ENCODE measurements around the gene AMELX. TPM values are rescaled to one million over a fixed set of nuclear protein-coding genes. Genes with fewer than 3 reads are reported as not detected.

The AMELX gene
- total RNA-seq, 1 donor from 2014 or later, result not detected

DNA sequence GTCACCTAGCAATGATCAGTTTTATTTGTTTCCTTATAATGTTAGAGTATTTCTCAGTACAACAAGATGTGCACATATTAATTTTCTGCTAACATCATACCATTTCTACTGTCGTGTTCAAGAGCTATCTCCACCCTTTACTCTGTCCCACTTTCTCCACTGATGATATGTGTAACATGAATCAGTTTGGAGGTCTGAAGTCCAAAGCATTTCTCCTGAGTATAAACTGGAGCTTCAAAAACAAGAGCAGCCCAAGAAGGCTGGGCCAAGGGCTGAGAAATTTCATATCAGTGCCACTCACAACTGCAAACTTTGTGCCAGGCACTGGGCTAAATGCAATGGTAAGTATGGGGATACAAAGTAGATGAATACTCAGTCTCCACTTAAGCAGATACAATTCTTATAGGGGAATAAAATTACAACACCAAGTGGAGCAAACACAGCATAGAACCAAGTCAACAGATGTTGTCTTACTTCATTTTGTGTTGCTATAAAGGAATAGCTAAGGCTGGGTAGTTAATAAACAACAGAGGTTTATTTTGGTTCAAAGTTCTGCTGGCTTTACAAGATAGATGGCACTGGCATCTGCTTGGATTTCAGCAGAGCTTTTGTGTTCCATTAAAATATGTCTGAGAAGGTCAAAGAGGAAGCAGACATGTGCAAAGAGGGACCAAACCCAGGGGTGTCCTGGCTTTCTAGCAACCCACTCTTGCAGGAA lies 44.2 kb downstream of the AMELX start:
- Mint-ChIP-seq H3K27ac (no peak overlapping the region), H3K4me3 (no peak overlapping the region), H3K27me3 (ENCODE audit: low read depth) (no peaks in the 10 kb centered on the region), H3K9me3 (peaks cover 47% of the 10 kb centered on the region), H3K36me3 (no peaks in the 10 kb centered on the region), H3K4me1 (peaks cover 4% of the 10 kb centered on the region)
- DNase-seq (ENCODE audit: low spot score in 2 of 2, unreplicated experiment in 2 of 2), result no peak
- TF ChIP-seq, protein P1, sequence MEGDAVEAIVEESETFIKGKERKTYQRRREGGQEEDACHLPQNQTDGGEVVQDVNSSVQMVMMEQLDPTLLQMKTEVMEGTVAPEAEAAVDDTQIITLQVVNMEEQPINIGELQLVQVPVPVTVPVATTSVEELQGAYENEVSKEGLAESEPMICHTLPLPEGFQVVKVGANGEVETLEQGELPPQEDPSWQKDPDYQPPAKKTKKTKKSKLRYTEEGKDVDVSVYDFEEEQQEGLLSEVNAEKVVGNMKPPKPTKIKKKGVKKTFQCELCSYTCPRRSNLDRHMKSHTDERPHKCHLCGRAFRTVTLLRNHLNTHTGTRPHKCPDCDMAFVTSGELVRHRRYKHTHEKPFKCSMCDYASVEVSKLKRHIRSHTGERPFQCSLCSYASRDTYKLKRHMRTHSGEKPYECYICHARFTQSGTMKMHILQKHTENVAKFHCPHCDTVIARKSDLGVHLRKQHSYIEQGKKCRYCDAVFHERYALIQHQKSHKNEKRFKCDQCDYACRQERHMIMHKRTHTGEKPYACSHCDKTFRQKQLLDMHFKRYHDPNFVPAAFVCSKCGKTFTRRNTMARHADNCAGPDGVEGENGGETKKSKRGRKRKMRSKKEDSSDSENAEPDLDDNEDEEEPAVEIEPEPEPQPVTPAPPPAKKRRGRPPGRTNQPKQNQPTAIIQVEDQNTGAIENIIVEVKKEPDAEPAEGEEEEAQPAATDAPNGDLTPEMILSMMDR (IDR thresholded peaks at IDR 0.05; ENCODE audit: unreplicated experiment), result no peak

DNA sequence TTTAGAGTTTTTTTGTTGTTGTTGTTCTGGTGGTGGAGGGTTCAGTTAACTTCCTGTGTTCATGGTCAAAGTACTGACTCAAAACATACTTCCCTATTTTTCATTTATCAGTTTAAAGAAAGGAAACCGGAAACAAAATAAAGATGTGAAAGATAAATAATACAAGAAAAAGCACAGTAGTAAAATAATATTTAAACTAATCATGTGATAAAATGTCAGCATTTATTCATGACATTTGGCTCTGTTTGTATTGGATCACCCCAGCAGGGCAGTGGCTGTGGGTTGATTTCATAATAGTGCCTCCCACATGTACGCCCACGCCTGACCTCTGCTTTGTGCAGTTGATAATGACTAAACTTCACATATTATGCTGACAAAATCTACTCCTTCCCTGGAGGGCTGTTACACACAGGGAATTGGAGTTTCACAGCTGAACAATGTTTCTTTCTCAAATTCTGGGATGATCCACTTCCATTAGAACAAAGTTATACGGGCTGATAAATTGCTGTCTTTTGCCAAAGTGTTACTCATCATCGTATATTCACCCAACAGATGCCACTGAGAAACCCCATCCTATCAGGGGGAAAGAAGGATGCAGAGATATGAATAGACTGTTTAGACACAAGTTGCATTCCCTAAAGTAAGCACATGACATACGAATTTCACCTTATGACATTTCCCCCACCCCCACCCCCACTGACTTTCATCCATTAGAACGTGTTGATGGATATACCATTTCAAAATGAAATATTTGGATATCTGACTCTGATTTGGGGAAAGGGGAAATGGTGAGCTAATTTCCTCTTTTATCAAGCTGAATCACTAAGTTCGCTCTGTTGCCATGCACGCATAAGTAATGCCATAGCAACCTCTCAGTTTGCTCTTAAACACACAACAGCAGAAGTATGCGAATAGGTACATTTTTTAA lies 48.3 kb downstream of the AMELX start:
- Mint-ChIP-seq H3K4me3 (no peak overlapping the region), H3K36me3 (no peaks in the 10 kb centered on the region), H3K4me1 (peaks cover 4% of the 10 kb centered on the region), H3K27me3 (ENCODE audit: low read depth) (no peaks in the 10 kb centered on the region), H3K9me3 (peaks cover 34% of the 10 kb centered on the region), H3K27ac (no peak overlapping the region)
- TF ChIP-seq, protein P1 (IDR thresholded peaks at IDR 0.05; ENCODE audit: unreplicated experiment), result no peak
- no peak for DNase-seq (ENCODE audit: low spot score in 2 of 2, unreplicated experiment in 2 of 2)

GRCh38 chrX:11342673-11343072 lies 49.5 kb downstream of the AMELX start:
- Mint-ChIP-seq H3K36me3 (no peaks in the 10 kb centered on the region), H3K4me3 (no peak overlapping the region), H3K27ac (no peak overlapping the region), H3K4me1 (peaks cover 4% of the 10 kb centered on the region), H3K27me3 (ENCODE audit: low read depth) (no peaks in the 10 kb centered on the region), H3K9me3 (peaks cover 30% of the 10 kb centered on the region)
- TF ChIP-seq, protein P1 (IDR thresholded peaks at IDR 0.05; ENCODE audit: unreplicated experiment), result no peak
- DNase-seq (ENCODE audit: low spot score in 2 of 2, unreplicated experiment in 2 of 2), result no peak

DNA sequence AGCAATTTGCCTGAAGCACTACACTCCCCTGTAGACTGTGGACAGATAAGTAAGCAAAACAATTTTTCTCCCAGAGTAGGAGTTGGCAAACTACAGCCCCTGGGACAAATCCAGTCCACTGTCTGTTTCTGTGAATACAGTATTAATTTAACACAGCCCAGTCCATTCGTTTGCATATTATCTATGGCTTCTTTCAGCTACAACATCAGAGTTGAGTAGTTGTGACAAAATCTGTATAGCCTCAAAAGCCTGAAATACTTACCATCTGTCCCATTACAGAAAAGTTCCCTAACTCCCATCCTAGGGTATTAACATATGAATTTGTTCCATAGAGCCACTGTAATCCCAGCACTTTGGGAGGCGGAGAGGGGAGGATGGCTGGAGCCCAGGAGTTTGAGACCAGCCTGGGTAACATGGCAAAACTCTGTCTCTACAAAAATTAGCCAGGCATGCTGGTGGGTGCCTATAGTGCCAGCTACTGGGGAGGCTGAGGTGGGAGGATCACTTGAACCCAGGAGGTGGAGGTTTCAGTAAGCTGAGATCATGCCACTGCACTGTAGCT lies 53.0 kb downstream of the AMELX start:
- no peak for DNase-seq (ENCODE audit: low spot score in 2 of 2, unreplicated experiment in 2 of 2)
- peaks cover 21% of the 10 kb centered on the region for H3K9me3 Mint-ChIP-seq
- H3K4me3 Mint-ChIP-seq, result no peak overlapping the region
- H3K27me3 Mint-ChIP-seq (ENCODE audit: low read depth), result no peaks in the 10 kb centered on the region
- H3K36me3 Mint-ChIP-seq, result no peaks in the 10 kb centered on the region
- H3K4me1 Mint-ChIP-seq, result peaks cover 4% of the 10 kb centered on the region
- no peak overlapping the region for H3K27ac Mint-ChIP-seq
- TF ChIP-seq, protein P1 (IDR thresholded peaks at IDR 0.05; ENCODE audit: unreplicated experiment), result no peak

GRCh38 chrX:11347300-11347699 lies 54.1 kb downstream of the AMELX start:
- no peaks in the 10 kb centered on the region for H3K36me3 Mint-ChIP-seq
- no peak for DNase-seq (ENCODE audit: low spot score in 2 of 2, unreplicated experiment in 2 of 2)
- H3K9me3 Mint-ChIP-seq, result peaks cover 21% of the 10 kb centered on the region
- H3K27me3 Mint-ChIP-seq (ENCODE audit: low read depth), result no peaks in the 10 kb centered on the region
- no peaks in the 10 kb centered on the region for H3K4me1 Mint-ChIP-seq
- H3K27ac Mint-ChIP-seq, result no peak overlapping the region
- no peak overlapping the region for H3K4me3 Mint-ChIP-seq
- TF ChIP-seq, protein P1 (IDR thresholded peaks at IDR 0.05; ENCODE audit: unreplicated experiment), result no peak

Data from mesothelial cell of epicardium (in vitro differentiated cells).